WTC11 (cell line): Measurements from ENCODE around the gene FRYL. TPM values are rescaled to one million over a fixed set of nuclear protein-coding genes. Genes with fewer than 3 reads are reported as not detected.

Source experiments
- ATAC-seq: fragments of 200-7000 bp; cut with Tn5 transposase; 2 replicates; pipeline ENCODE4 v1.10.0; 2021; ENCODE audit warnings: mild to moderate bottlenecking, moderate library complexity
- CTCF ChIA-PET: fragments of 300-600 bp; sonication (Branson Sonifier 250); formaldehyde crosslinking; loops from one replicate; lab custom pipeline; 2021; ENCODE audit warnings: antibody characterized with exemption; lab: Charles Lee
- POLR2A ChIA-PET: fragments of 350-600 bp; sonication (Branson Sonifier 250); formaldehyde crosslinking; loops from one replicate; lab custom pipeline; 2021; ENCODE audit warnings: antibody characterized with exemption; lab: Charles Lee
- DNase-seq: peaks from one replicate; pipeline ENCODE4 v3.0.0; 2021; ENCODE audit warnings: low spot score
- H3K27ac Mint-ChIP-seq: 2 replicates; pipeline ENCODE4 v1.8.0; 2021; ENCODE audit warnings: mixed read lengths
- H3K27me3 Mint-ChIP-seq: 2 replicates; pipeline ENCODE4 v1.8.0; 2021; ENCODE audit warnings: low read depth, mild to moderate bottlenecking, moderate library complexity, mixed read lengths
- H3K36me3 Mint-ChIP-seq: 2 replicates; pipeline ENCODE4 v1.8.0; 2021; ENCODE audit warnings: mixed read lengths
- H3K4me1 Mint-ChIP-seq: 2 replicates; pipeline ENCODE4 v1.8.0; 2022; ENCODE audit warnings: mixed read lengths
- H3K4me3 Mint-ChIP-seq: 2 replicates; pipeline ENCODE4 v1.8.0; 2021; ENCODE audit warnings: mild to moderate bottlenecking, moderate library complexity, mixed read lengths
- H3K9me3 Mint-ChIP-seq: 2 replicates; pipeline ENCODE4 v1.8.0; 2021; ENCODE audit warnings: mixed read lengths
- CREB1 ChIP-seq: sonication (generic); formaldehyde crosslinking; IDR thresholded peaks from 2 replicates; pipeline ENCODE4 v1.8.0; 2023; ENCODE audit warnings: mild to moderate bottlenecking, missing genetic modification reagents
- GTF2I ChIP-seq: fragments of 250-450 bp; sonication (Bioruptor Pico); conservative IDR thresholded peaks from 2 replicates; pipeline ENCODE4 v1.4.0; 2021; ENCODE audit warnings: mild to moderate bottlenecking
- MYBL2 ChIP-seq: sonication (generic); formaldehyde crosslinking; IDR thresholded peaks from 2 replicates; pipeline ENCODE4 v1.8.1; 2023; ENCODE audit warnings: mild to moderate bottlenecking, moderate library complexity, missing genetic modification reagents
- NR3C1 ChIP-seq: sonication (generic); formaldehyde crosslinking; conservative IDR thresholded peaks from 2 replicates; pipeline ENCODE4 v1.8.1; 2023; ENCODE audit warnings: low read depth, mild to moderate bottlenecking, missing genetic modification reagents
- TEAD4 ChIP-seq: sonication (generic); formaldehyde crosslinking; IDR thresholded peaks from 2 replicates; pipeline ENCODE4 v1.8.0; 2022; ENCODE audit warnings: mild to moderate bottlenecking, missing genetic modification reagents
- TP53 ChIP-seq: sonication (generic); formaldehyde crosslinking; IDR thresholded peaks from 2 replicates; pipeline ENCODE4 v1.8.1; 2023; ENCODE audit warnings: mild to moderate bottlenecking, missing genetic modification reagents
- ZNF121 ChIP-seq: sonication (generic); formaldehyde crosslinking; IDR thresholded peaks from 2 replicates; pipeline ENCODE4 v1.8.0; 2023; ENCODE audit warnings: missing genetic modification reagents
- ZNF317 ChIP-seq: sonication (generic); formaldehyde crosslinking; IDR thresholded peaks from 2 replicates; pipeline ENCODE4 v1.8.1; 2023; ENCODE audit warnings: low read depth, mild to moderate bottlenecking, moderate library complexity, missing genetic modification reagents, borderline replicate concordance
- ZNF396 ChIP-seq: fragments of 250-450 bp; sonication (Bioruptor Pico); IDR thresholded peaks from 2 replicates; pipeline ENCODE4 v1.8.0; 2021; ENCODE audit warnings: mild to moderate bottlenecking, moderate library complexity, borderline replicate concordance
- total RNA-seq: library from RNA; stranded (reverse); gene quantifications from 3 replicates; pipeline ENCODE4 v1.2.3, GENCODE V29; 2021
- TF ChIP-seq, protein P1 (sequence below): sonication (generic); formaldehyde crosslinking; IDR thresholded peaks from 2 replicates; pipeline ENCODE4 v1.8.1; 2023; ENCODE audit warnings: mild to moderate bottlenecking, missing genetic modification reagents, moderate library complexity
- TF ChIP-seq, protein P2 (sequence below): sonication (generic); formaldehyde crosslinking; IDR thresholded peaks from 2 replicates; pipeline ENCODE4 v1.8.1; 2023; ENCODE audit warnings: mild to moderate bottlenecking, missing genetic modification reagents
- TF ChIP-seq, protein P3 (sequence below): sonication (generic); formaldehyde crosslinking; IDR thresholded peaks from 2 replicates; pipeline ENCODE4 v1.8.1; 2022; ENCODE audit warnings: mild to moderate bottlenecking, moderate library complexity, missing genetic modification reagents
- TF ChIP-seq, protein P4 (sequence below): sonication (generic); formaldehyde crosslinking; IDR thresholded peaks from 2 replicates; pipeline ENCODE4 v1.8.0; 2022; ENCODE audit warnings: mild to moderate bottlenecking, missing genetic modification reagents
- TF ChIP-seq, protein P5 (sequence below): fragments of 250-450 bp; sonication (Bioruptor Pico); IDR thresholded peaks from 2 replicates; pipeline ENCODE4 v1.9.0; 2021; ENCODE audit warnings: mild to moderate bottlenecking
- TF ChIP-seq, protein P6 (sequence below): sonication (generic); formaldehyde crosslinking; IDR thresholded peaks from 2 replicates; pipeline ENCODE4 v1.8.1; 2022; ENCODE audit warnings: missing genetic modification reagents, borderline replicate concordance
- TF ChIP-seq, protein P7 (sequence below): sonication (generic); formaldehyde crosslinking; conservative IDR thresholded peaks from 2 replicates; pipeline ENCODE4 v1.8.1; 2023; ENCODE audit warnings: mild to moderate bottlenecking, low read depth, missing genetic modification reagents, moderate library complexity
- TF ChIP-seq, protein P8 (sequence below): sonication (generic); formaldehyde crosslinking; IDR thresholded peaks from 2 replicates; pipeline ENCODE4 v1.8.1; 2022; ENCODE audit warnings: low read depth, missing genetic modification reagents, borderline replicate concordance
- TF ChIP-seq, protein P9 (sequence below): sonication (generic); formaldehyde crosslinking; IDR thresholded peaks from 2 replicates; pipeline ENCODE4 v1.8.0; 2022; ENCODE audit warnings: mild to moderate bottlenecking, missing genetic modification reagents
- TF ChIP-seq, protein P10 (sequence below): sonication (generic); formaldehyde crosslinking; IDR thresholded peaks from 2 replicates; pipeline ENCODE4 v1.8.1; 2023; ENCODE audit warnings: mild to moderate bottlenecking, missing genetic modification reagents, borderline replicate concordance

The FRYL gene
- total RNA-seq, 1 experiment from 2014 or later: 38.7 TPM

DNA sequence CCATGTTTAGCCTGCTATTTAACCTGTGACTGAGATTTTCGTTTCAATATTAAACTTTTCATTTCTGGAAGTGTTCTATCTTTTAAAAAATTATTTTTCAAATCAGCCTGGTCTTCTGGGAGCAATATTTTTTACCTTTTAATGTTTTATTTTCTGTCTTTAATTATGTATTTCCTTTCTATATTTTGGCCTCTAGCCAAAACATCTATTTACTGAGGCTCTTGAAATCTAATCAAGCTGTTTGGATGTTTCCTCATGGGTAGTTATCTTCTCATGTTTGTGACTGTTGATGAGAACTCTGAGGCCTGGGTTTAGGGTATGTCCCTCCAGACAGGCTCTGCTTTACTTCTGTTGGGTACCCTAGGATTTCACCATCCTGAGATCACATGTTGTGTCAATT lies 307.3 kb downstream of the FRYL start:
- ATAC-seq (no peak), DNase-seq (no peak)
- Mint-ChIP-seq H3K36me3 (no peaks in the 10 kb centered on the region), H3K27ac (no peak overlapping the region), H3K27me3 (no peaks in the 10 kb centered on the region), H3K9me3 (no peaks in the 10 kb centered on the region), H3K4me3 (no peak overlapping the region), H3K4me1 (peaks cover 11% of the 10 kb centered on the region)
- no peak for TF ChIP-seq TP53 (CRISPR knock-in tag)
- no peak for TF ChIP-seq ZNF317 (CRISPR knock-in tag)
- no peak for TF ChIP-seq TEAD4 (CRISPR knock-in tag)
- TF ChIP-seq, protein P1, sequence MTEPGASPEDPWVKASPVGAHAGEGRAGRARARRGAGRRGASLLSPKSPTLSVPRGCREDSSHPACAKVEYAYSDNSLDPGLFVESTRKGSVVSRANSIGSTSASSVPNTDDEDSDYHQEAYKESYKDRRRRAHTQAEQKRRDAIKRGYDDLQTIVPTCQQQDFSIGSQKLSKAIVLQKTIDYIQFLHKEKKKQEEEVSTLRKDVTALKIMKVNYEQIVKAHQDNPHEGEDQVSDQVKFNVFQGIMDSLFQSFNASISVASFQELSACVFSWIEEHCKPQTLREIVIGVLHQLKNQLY: no peak
- TF ChIP-seq NR3C1: no peak
- TF ChIP-seq, protein P2, sequence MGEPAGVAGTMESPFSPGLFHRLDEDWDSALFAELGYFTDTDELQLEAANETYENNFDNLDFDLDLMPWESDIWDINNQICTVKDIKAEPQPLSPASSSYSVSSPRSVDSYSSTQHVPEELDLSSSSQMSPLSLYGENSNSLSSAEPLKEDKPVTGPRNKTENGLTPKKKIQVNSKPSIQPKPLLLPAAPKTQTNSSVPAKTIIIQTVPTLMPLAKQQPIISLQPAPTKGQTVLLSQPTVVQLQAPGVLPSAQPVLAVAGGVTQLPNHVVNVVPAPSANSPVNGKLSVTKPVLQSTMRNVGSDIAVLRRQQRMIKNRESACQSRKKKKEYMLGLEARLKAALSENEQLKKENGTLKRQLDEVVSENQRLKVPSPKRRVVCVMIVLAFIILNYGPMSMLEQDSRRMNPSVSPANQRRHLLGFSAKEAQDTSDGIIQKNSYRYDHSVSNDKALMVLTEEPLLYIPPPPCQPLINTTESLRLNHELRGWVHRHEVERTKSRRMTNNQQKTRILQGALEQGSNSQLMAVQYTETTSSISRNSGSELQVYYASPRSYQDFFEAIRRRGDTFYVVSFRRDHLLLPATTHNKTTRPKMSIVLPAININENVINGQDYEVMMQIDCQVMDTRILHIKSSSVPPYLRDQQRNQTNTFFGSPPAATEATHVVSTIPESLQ (CRISPR knock-in tag): no peak
- TF ChIP-seq MYBL2 (CRISPR knock-in tag): no peak
- TF ChIP-seq ZNF121 (CRISPR knock-in tag): no peak
- TF ChIP-seq CREB1 (CRISPR knock-in tag): no peak
- TF ChIP-seq, protein P3, sequence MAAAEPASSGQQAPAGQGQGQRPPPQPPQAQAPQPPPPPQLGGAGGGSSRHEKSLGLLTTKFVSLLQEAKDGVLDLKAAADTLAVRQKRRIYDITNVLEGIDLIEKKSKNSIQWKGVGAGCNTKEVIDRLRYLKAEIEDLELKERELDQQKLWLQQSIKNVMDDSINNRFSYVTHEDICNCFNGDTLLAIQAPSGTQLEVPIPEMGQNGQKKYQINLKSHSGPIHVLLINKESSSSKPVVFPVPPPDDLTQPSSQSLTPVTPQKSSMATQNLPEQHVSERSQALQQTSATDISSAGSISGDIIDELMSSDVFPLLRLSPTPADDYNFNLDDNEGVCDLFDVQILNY: no peak
- TF ChIP-seq, protein P4, sequence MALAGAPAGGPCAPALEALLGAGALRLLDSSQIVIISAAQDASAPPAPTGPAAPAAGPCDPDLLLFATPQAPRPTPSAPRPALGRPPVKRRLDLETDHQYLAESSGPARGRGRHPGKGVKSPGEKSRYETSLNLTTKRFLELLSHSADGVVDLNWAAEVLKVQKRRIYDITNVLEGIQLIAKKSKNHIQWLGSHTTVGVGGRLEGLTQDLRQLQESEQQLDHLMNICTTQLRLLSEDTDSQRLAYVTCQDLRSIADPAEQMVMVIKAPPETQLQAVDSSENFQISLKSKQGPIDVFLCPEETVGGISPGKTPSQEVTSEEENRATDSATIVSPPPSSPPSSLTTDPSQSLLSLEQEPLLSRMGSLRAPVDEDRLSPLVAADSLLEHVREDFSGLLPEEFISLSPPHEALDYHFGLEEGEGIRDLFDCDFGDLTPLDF: no peak
- TF ChIP-seq, protein P5, sequence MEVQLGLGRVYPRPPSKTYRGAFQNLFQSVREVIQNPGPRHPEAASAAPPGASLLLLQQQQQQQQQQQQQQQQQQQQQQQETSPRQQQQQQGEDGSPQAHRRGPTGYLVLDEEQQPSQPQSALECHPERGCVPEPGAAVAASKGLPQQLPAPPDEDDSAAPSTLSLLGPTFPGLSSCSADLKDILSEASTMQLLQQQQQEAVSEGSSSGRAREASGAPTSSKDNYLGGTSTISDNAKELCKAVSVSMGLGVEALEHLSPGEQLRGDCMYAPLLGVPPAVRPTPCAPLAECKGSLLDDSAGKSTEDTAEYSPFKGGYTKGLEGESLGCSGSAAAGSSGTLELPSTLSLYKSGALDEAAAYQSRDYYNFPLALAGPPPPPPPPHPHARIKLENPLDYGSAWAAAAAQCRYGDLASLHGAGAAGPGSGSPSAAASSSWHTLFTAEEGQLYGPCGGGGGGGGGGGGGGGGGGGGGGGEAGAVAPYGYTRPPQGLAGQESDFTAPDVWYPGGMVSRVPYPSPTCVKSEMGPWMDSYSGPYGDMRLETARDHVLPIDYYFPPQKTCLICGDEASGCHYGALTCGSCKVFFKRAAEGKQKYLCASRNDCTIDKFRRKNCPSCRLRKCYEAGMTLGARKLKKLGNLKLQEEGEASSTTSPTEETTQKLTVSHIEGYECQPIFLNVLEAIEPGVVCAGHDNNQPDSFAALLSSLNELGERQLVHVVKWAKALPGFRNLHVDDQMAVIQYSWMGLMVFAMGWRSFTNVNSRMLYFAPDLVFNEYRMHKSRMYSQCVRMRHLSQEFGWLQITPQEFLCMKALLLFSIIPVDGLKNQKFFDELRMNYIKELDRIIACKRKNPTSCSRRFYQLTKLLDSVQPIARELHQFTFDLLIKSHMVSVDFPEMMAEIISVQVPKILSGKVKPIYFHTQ (CRISPR knock-in tag): no peak
- TF ChIP-seq, protein P6, sequence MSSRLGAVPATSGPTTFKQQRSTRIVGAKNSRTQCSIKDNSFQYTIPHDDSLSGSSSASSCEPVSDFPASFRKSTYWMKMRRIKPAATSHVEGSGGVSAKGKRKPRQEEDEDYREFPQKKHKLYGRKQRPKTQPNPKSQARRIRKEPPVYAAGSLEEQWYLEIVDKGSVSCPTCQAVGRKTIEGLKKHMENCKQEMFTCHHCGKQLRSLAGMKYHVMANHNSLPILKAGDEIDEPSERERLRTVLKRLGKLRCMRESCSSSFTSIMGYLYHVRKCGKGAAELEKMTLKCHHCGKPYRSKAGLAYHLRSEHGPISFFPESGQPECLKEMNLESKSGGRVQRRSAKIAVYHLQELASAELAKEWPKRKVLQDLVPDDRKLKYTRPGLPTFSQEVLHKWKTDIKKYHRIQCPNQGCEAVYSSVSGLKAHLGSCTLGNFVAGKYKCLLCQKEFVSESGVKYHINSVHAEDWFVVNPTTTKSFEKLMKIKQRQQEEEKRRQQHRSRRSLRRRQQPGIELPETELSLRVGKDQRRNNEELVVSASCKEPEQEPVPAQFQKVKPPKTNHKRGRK (CRISPR knock-in tag): no peak
- TF ChIP-seq, protein P7, sequence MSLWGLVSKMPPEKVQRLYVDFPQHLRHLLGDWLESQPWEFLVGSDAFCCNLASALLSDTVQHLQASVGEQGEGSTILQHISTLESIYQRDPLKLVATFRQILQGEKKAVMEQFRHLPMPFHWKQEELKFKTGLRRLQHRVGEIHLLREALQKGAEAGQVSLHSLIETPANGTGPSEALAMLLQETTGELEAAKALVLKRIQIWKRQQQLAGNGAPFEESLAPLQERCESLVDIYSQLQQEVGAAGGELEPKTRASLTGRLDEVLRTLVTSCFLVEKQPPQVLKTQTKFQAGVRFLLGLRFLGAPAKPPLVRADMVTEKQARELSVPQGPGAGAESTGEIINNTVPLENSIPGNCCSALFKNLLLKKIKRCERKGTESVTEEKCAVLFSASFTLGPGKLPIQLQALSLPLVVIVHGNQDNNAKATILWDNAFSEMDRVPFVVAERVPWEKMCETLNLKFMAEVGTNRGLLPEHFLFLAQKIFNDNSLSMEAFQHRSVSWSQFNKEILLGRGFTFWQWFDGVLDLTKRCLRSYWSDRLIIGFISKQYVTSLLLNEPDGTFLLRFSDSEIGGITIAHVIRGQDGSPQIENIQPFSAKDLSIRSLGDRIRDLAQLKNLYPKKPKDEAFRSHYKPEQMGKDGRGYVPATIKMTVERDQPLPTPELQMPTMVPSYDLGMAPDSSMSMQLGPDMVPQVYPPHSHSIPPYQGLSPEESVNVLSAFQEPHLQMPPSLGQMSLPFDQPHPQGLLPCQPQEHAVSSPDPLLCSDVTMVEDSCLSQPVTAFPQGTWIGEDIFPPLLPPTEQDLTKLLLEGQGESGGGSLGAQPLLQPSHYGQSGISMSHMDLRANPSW (CRISPR knock-in tag): no peak
- TF ChIP-seq, protein P8, sequence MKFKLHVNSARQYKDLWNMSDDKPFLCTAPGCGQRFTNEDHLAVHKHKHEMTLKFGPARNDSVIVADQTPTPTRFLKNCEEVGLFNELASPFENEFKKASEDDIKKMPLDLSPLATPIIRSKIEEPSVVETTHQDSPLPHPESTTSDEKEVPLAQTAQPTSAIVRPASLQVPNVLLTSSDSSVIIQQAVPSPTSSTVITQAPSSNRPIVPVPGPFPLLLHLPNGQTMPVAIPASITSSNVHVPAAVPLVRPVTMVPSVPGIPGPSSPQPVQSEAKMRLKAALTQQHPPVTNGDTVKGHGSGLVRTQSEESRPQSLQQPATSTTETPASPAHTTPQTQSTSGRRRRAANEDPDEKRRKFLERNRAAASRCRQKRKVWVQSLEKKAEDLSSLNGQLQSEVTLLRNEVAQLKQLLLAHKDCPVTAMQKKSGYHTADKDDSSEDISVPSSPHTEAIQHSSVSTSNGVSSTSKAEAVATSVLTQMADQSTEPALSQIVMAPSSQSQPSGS (CRISPR knock-in tag): no peak
- TF ChIP-seq, protein P9, sequence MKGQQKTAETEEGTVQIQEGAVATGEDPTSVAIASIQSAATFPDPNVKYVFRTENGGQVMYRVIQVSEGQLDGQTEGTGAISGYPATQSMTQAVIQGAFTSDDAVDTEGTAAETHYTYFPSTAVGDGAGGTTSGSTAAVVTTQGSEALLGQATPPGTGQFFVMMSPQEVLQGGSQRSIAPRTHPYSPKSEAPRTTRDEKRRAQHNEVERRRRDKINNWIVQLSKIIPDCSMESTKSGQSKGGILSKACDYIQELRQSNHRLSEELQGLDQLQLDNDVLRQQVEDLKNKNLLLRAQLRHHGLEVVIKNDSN (CRISPR knock-in tag): no peak
- TF ChIP-seq ZNF396 (CRISPR knock-in tag): no peak
- TF ChIP-seq, protein P10, sequence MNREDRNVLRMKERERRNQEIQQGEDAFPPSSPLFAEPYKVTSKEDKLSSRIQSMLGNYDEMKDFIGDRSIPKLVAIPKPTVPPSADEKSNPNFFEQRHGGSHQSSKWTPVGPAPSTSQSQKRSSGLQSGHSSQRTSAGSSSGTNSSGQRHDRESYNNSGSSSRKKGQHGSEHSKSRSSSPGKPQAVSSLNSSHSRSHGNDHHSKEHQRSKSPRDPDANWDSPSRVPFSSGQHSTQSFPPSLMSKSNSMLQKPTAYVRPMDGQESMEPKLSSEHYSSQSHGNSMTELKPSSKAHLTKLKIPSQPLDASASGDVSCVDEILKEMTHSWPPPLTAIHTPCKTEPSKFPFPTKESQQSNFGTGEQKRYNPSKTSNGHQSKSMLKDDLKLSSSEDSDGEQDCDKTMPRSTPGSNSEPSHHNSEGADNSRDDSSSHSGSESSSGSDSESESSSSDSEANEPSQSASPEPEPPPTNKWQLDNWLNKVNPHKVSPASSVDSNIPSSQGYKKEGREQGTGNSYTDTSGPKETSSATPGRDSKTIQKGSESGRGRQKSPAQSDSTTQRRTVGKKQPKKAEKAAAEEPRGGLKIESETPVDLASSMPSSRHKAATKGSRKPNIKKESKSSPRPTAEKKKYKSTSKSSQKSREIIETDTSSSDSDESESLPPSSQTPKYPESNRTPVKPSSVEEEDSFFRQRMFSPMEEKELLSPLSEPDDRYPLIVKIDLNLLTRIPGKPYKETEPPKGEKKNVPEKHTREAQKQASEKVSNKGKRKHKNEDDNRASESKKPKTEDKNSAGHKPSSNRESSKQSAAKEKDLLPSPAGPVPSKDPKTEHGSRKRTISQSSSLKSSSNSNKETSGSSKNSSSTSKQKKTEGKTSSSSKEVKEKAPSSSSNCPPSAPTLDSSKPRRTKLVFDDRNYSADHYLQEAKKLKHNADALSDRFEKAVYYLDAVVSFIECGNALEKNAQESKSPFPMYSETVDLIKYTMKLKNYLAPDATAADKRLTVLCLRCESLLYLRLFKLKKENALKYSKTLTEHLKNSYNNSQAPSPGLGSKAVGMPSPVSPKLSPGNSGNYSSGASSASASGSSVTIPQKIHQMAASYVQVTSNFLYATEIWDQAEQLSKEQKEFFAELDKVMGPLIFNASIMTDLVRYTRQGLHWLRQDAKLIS (CRISPR knock-in tag): no peak
- no peak for TF ChIP-seq GTF2I
- ChIA-PET POLR2A (no interaction called here), CTCF (no interaction called here)
